Epithelial cell of proximal tubule (primary cell): Measurements from ENCODE around the gene PDZD7. TPM values are rescaled to one million over a fixed set of nuclear protein-coding genes. Genes with fewer than 3 reads are reported as not detected.
A peak's percentile ranks its signal among the peaks of the same experiment; 100 is the strongest.

Source experiments
- DNase-seq: peaks from one replicate; pipeline ENCODE4 v3.0.0-alpha.2; 2011; ENCODE audit warnings: low read depth
- H3K4me3 ChIP-seq: 2 replicates; pipeline ENCODE4 v1.5.1; 2011; ENCODE audit warnings: low read depth, mild to moderate bottlenecking, low read length
- CTCF ChIP-seq: conservative IDR thresholded peaks from 2 replicates; pipeline ENCODE4 v1.5.1; 2012; ENCODE audit warnings: low read depth, mild to moderate bottlenecking, low read length
- total RNA-seq: library from RNA; depleted of rRNA; stranded (reverse); fragments of >200 nt; gene quantifications from 2 replicates; pipeline ENCODE4 v1.2.3, GENCODE V29; 2015

The PDZD7 gene
- total RNA-seq, 1 donor from 2014 or later, result 6.6 TPM

- H3K4me3 ChIP-seq, result peak overlapping the region; percentile 86
- DNase-seq, result no peak
- no peak for TF ChIP-seq CTCF
These were observed 30.2 kb upstream of the PDZD7 start for GRCh38 chr10:101060951-101061623.

GRCh38 chr10:101060036-101060950 is 29.4 kb upstream of the PDZD7 start:
- H3K4me3 ChIP-seq, result peak overlapping the region; percentile 86
- TF ChIP-seq CTCF, result peak; percentile 98
- peak; percentile 78 for DNase-seq

- DNase-seq, result no peak
- no peak for TF ChIP-seq CTCF
- no peak overlapping the region for H3K4me3 ChIP-seq
These were observed 25.6 kb upstream of the PDZD7 start for GRCh38 chr10:101056365-101057151.

- TF ChIP-seq CTCF, result peak; percentile 38
- no peak overlapping the region for H3K4me3 ChIP-seq
- DNase-seq, result no peak
These were observed 24.5 kb upstream of the PDZD7 start for GRCh38 chr10:101055411-101055810.

- H3K4me3 ChIP-seq, result no peak overlapping the region
- DNase-seq, result no peak
- no peak for TF ChIP-seq CTCF
These were observed 23.9 kb upstream of the PDZD7 start for GRCh38 chr10:101054876-101055275.

- DNase-seq, result no peak
- no peak for TF ChIP-seq CTCF
- no peak overlapping the region for H3K4me3 ChIP-seq
These were observed 23.4 kb upstream of the PDZD7 start for GRCh38 chr10:101054351-101054750.
